ENCODE data around the gene GP5.

The GP5 gene

DNA sequence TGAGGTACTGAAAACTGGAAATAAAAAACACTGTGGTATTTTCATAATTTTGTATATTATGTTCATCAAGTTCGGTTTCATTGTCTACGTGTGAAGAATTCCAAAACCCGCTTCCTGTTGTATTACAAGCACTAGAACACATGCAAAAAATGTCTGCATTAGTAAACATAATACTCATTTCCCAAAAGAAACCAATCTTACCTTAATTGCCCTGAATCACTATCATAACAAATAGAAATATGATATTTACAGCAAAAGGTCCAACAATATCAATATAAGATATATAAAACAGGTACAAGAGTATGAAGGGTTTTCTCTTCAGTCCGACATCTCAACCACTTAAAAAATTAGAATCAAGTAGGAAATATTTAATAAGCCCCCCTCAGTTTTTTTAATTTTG, 26.3 kb upstream of the GP5 start (continued):
- TF ChIP-seq ZNF2 (tag by site-specific recombination; IDR thresholded peaks at IDR 0.05) (no peak), ZNF561 (tag by site-specific recombination; IDR thresholded peaks at IDR 0.05; ENCODE audit: borderline replicate concordance) (no peak), ZNF501 (tag by site-specific recombination; IDR thresholded peaks at IDR 0.05) (no peak), ZNF629 (tag by site-specific recombination; IDR thresholded peaks at IDR 0.05) (0 out of 2 replicates have a peak, but pooled peaks have one; percentile 9), ZBTB1 (tag by site-specific recombination; IDR thresholded peaks at IDR 0.05) (no peak), ZNF248 (tag by site-specific recombination; IDR thresholded peaks at IDR 0.05) (no peak)
- TF ChIP-seq, protein P1, sequence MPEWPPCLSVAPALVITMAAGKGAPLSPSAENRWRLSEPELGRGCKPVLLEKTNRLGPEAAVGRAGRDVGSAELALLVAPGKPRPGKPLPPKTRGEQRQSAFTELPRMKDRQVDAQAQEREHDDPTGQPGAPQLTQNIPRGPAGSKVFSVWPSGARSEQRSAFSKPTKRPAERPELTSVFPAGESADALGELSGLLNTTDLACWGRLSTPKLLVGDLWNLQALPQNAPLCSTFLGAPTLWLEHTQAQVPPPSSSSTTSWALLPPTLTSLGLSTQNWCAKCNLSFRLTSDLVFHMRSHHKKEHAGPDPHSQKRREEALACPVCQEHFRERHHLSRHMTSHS (tag by site-specific recombination; IDR thresholded peaks at IDR 0.05): no peak

DNA sequence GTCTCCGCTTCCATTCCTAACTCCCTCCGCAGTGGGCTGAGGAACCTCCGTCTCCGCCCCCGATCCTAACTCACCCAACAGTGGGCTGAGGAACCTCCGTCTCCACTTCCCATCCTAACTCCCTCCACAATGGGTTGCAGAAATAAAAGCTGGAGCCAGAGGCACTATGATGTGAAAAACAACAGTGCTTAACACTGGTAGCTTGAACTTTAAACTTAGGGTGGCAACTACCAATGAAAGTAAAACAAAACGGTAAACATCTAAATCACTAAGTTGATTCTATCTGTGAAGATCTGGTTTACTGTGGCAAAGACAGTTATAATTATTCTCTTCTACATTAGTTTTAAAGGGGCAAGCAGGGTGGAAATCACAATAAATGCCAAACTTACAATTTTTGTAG, 25.9 kb upstream of the GP5 start:
- ChIA-PET CTCF (no interaction called here), POLR2A (no interaction called here)
- Histone ChIP-seq H3K27ac (ENCODE audit: extremely low read depth, low read depth, low read length) (no peak overlapping the region), H3K36me3 (ENCODE audit: control insufficient read depth in 2 of 2, insufficient read depth in 1 of 2, low read length in 2 of 2) (peaks cover 26 to 73% of the 10 kb centered on the region in 2 experiments), H3K4me3 (ENCODE audit: low read depth, low read length) (no peak overlapping the region), H3K9me3 (ENCODE audit: control insufficient read depth, insufficient read depth, low read depth, low read length) (no peaks in the 10 kb centered on the region), H3K4me1 (ENCODE audit: control insufficient read depth, insufficient read depth, low read length) (peaks cover 10% of the 10 kb centered on the region)
- TF ChIP-seq REPIN1 (tag by site-specific recombination; IDR thresholded peaks at IDR 0.05; ENCODE audit: low read depth): no peak
- no peak for TF ChIP-seq SP3 (tag by site-specific recombination; IDR thresholded peaks at IDR 0.05)
- TF ChIP-seq ZNF558 (tag by site-specific recombination; IDR thresholded peaks at IDR 0.05): no peak
- no peak for TF ChIP-seq ZNF473 (tag by site-specific recombination; IDR thresholded peaks at IDR 0.05)
- TF ChIP-seq, protein P2, sequence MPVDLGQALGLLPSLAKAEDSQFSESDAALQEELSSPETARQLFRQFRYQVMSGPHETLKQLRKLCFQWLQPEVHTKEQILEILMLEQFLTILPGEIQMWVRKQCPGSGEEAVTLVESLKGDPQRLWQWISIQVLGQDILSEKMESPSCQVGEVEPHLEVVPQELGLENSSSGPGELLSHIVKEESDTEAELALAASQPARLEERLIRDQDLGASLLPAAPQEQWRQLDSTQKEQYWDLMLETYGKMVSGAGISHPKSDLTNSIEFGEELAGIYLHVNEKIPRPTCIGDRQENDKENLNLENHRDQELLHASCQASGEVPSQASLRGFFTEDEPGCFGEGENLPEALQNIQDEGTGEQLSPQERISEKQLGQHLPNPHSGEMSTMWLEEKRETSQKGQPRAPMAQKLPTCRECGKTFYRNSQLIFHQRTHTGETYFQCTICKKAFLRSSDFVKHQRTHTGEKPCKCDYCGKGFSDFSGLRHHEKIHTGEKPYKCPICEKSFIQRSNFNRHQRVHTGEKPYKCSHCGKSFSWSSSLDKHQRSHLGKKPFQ (tag by site-specific recombination; IDR thresholded peaks at IDR 0.05): no peak
- no peak for TF ChIP-seq ZIC2 (tag by site-specific recombination; IDR thresholded peaks at IDR 0.05)
- TF ChIP-seq ZNF157 (tag by site-specific recombination; IDR thresholded peaks at IDR 0.05): no peak
- no peak for TF ChIP-seq ZNF624 (tag by site-specific recombination; IDR thresholded peaks at IDR 0.05)
- TF ChIP-seq, protein P3, sequence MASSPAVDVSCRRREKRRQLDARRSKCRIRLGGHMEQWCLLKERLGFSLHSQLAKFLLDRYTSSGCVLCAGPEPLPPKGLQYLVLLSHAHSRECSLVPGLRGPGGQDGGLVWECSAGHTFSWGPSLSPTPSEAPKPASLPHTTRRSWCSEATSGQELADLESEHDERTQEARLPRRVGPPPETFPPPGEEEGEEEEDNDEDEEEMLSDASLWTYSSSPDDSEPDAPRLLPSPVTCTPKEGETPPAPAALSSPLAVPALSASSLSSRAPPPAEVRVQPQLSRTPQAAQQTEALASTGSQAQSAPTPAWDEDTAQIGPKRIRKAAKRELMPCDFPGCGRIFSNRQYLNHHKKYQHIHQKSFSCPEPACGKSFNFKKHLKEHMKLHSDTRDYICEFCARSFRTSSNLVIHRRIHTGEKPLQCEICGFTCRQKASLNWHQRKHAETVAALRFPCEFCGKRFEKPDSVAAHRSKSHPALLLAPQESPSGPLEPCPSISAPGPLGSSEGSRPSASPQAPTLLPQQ (tag by site-specific recombination; IDR thresholded peaks at IDR 0.05): no peak
- TF ChIP-seq, protein P4, sequence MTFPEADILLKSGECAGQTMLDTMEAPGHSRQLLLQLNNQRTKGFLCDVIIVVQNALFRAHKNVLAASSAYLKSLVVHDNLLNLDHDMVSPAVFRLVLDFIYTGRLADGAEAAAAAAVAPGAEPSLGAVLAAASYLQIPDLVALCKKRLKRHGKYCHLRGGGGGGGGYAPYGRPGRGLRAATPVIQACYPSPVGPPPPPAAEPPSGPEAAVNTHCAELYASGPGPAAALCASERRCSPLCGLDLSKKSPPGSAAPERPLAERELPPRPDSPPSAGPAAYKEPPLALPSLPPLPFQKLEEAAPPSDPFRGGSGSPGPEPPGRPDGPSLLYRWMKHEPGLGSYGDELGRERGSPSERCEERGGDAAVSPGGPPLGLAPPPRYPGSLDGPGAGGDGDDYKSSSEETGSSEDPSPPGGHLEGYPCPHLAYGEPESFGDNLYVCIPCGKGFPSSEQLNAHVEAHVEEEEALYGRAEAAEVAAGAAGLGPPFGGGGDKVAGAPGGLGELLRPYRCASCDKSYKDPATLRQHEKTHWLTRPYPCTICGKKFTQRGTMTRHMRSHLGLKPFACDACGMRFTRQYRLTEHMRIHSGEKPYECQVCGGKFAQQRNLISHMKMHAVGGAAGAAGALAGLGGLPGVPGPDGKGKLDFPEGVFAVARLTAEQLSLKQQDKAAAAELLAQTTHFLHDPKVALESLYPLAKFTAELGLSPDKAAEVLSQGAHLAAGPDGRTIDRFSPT (tag by site-specific recombination; IDR thresholded peaks at IDR 0.05): no peak
- TF ChIP-seq, protein P5, sequence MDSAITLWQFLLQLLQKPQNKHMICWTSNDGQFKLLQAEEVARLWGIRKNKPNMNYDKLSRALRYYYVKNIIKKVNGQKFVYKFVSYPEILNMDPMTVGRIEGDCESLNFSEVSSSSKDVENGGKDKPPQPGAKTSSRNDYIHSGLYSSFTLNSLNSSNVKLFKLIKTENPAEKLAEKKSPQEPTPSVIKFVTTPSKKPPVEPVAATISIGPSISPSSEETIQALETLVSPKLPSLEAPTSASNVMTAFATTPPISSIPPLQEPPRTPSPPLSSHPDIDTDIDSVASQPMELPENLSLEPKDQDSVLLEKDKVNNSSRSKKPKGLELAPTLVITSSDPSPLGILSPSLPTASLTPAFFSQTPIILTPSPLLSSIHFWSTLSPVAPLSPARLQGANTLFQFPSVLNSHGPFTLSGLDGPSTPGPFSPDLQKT (IDR thresholded peaks at IDR 0.05; ENCODE audit: borderline replicate concordance, low read depth, low read length): no peak
- TF ChIP-seq KLF1 (tag by site-specific recombination; IDR thresholded peaks at IDR 0.05): no peak
- TF ChIP-seq, protein P6, sequence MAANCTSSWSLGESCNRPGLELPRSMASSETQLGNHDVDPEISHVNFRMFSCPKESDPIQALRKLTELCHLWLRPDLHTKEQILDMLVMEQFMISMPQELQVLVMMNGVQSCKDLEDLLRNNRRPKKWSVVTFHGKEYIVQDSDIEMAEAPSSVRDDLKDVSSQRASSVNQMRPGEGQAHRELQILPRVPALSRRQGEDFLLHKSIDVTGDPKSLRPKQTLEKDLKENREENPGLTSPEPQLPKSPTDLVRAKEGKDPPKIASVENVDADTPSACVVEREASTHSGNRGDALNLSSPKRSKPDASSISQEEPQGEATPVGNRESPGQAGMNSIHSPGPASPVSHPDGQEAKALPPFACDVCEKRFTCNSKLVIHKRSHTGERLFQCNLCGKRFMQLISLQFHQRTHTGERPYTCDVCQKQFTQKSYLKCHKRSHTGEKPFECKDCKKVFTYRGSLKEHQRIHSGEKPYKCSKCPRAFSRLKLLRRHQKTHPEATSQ (tag by site-specific recombination; IDR thresholded peaks at IDR 0.05): no peak
- TF ChIP-seq SALL2 (tag by site-specific recombination; IDR thresholded peaks at IDR 0.05; ENCODE audit: borderline replicate concordance): no peak
- TF ChIP-seq, protein P7, sequence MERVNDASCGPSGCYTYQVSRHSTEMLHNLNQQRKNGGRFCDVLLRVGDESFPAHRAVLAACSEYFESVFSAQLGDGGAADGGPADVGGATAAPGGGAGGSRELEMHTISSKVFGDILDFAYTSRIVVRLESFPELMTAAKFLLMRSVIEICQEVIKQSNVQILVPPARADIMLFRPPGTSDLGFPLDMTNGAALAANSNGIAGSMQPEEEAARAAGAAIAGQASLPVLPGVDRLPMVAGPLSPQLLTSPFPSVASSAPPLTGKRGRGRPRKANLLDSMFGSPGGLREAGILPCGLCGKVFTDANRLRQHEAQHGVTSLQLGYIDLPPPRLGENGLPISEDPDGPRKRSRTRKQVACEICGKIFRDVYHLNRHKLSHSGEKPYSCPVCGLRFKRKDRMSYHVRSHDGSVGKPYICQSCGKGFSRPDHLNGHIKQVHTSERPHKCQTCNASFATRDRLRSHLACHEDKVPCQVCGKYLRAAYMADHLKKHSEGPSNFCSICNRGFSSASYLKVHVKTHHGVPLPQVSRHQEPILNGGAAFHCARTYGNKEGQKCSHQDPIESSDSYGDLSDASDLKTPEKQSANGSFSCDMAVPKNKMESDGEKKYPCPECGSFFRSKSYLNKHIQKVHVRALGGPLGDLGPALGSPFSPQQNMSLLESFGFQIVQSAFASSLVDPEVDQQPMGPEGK (tag by site-specific recombination; IDR thresholded peaks at IDR 0.05): no peak
- TF ChIP-seq ZNF426 (tag by site-specific recombination; IDR thresholded peaks at IDR 0.05): no peak
